Measurements from ENCODE around the gene HSF5. TPM values are rescaled to one million over a fixed set of nuclear protein-coding genes. Genes with fewer than 3 reads are reported as not detected.

HSF5 gene
- polyA plus RNA-seq, 2 of the 4 experiments (the other 2 are of a cell fraction) = not detected

DNA sequence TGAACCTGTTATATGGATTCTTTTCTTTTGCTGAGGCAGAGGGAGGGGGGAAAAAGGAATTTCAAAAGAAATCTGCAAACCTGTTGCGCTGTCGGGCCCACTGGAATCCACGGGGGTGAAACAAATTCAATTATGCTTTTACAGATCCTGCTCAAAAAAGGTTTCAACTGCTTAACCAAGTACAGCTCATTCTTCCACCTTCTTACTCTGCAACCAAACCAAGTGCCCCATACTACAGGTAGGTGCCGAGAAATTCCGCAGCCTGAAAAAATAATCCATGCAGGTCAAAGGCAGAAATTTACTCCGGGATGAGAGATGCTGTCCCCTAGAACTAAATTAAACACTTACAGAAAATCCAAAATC, 71.3 kb downstream of the HSF5 start (continued):
- TF ChIP-seq, protein P1, sequence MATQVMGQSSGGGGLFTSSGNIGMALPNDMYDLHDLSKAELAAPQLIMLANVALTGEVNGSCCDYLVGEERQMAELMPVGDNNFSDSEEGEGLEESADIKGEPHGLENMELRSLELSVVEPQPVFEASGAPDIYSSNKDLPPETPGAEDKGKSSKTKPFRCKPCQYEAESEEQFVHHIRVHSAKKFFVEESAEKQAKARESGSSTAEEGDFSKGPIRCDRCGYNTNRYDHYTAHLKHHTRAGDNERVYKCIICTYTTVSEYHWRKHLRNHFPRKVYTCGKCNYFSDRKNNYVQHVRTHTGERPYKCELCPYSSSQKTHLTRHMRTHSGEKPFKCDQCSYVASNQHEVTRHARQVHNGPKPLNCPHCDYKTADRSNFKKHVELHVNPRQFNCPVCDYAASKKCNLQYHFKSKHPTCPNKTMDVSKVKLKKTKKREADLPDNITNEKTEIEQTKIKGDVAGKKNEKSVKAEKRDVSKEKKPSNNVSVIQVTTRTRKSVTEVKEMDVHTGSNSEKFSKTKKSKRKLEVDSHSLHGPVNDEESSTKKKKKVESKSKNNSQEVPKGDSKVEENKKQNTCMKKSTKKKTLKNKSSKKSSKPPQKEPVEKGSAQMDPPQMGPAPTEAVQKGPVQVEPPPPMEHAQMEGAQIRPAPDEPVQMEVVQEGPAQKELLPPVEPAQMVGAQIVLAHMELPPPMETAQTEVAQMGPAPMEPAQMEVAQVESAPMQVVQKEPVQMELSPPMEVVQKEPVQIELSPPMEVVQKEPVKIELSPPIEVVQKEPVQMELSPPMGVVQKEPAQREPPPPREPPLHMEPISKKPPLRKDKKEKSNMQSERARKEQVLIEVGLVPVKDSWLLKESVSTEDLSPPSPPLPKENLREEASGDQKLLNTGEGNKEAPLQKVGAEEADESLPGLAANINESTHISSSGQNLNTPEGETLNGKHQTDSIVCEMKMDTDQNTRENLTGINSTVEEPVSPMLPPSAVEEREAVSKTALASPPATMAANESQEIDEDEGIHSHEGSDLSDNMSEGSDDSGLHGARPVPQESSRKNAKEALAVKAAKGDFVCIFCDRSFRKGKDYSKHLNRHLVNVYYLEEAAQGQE (IDR thresholded peaks at IDR 0.05) = no peak
- TF ChIP-seq SREBF2 (IDR thresholded peaks at IDR 0.05) = no peak
- no peak for TF ChIP-seq BHLHE40 (IDR thresholded peaks at IDR 0.05; ENCODE audit: low read depth, low read length)
- TF ChIP-seq JUN (IDR thresholded peaks at IDR 0.05) = no peak

- ChIA-PET POLR2A (interaction anchor here (1.5 to 3.8 kb wide), 2 partner anchors 26 to 64 kb away, joined by 4 to 87 read pairs; partner anchors contain the start of gene SUPT4H1), CTCF (interaction anchor here (1.0 to 9.9 kb wide), 16 partner anchors 9 to 128 kb away, joined by 3 to 232 read pairs (median 12); partner anchors contain the start of genes SUPT4H1 and TSPOAP1)
- DNase-seq (ENCODE audit: low read depth in 1 of 2, low spot score in 1 of 2) (no peak), ATAC-seq (no peak), FAIRE-seq (no peak)
- WGBS (ENCODE audit: missing lambda C conversion rate) = 78% methylated on average over 4 of the region's 4 CpGs
- Histone ChIP-seq H3K4me1 (peaks cover 35% of the 10 kb centered on the region; the same call in 2 of the 3 replicates), H3K4me3 (peak overlapping the region; percentile 47), H3K27ac (peak overlapping the region; percentile 76 to 77; a peak in 5 of 6 replicates), H3K9me3 (no peaks in the 10 kb centered on the region), H3K4me2 (peak overlapping the region; percentile 79)
- TF ChIP-seq ZNF302 (CRISPR knock-in tag; IDR thresholded peaks at IDR 0.05) = no peak
- no peak for TF ChIP-seq FOSB (CRISPR knock-in tag; IDR thresholded peaks at IDR 0.05)
- no peak for TF ChIP-seq EP300 (IDR thresholded peaks at IDR 0.05)
- TF ChIP-seq POLR2AphosphoS2 (conservative IDR thresholded peaks at IDR 0.05; ENCODE audit: low read length) = no peak
- no peak for TF ChIP-seq RNF2 (IDR thresholded peaks at IDR 0.05; ENCODE audit: borderline replicate concordance, low read depth)
- no peak for TF ChIP-seq RFX5 (IDR thresholded peaks at IDR 0.05)
- no peak for TF ChIP-seq CHD4 (IDR thresholded peaks at IDR 0.05; ENCODE audit: borderline replicate concordance)
- no peak for TF ChIP-seq RAD21 (conservative IDR thresholded peaks at IDR 0.05 in 1 of 2, IDR thresholded peaks at IDR 0.05 in 1 of 2)
- no peak for TF ChIP-seq RCOR1 (IDR thresholded peaks at IDR 0.05; ENCODE audit: low read depth, low read length)
- TF ChIP-seq CBX2 (IDR thresholded peaks at IDR 0.05; ENCODE audit: borderline replicate concordance, low read depth) = no peak
- TF ChIP-seq FOXS1 (CRISPR knock-in tag; IDR thresholded peaks at IDR 0.05) = no peak
Measured at GRCh38 chr17:58416396-58416795, 71.8 kb downstream of the HSF5 start.

DNA sequence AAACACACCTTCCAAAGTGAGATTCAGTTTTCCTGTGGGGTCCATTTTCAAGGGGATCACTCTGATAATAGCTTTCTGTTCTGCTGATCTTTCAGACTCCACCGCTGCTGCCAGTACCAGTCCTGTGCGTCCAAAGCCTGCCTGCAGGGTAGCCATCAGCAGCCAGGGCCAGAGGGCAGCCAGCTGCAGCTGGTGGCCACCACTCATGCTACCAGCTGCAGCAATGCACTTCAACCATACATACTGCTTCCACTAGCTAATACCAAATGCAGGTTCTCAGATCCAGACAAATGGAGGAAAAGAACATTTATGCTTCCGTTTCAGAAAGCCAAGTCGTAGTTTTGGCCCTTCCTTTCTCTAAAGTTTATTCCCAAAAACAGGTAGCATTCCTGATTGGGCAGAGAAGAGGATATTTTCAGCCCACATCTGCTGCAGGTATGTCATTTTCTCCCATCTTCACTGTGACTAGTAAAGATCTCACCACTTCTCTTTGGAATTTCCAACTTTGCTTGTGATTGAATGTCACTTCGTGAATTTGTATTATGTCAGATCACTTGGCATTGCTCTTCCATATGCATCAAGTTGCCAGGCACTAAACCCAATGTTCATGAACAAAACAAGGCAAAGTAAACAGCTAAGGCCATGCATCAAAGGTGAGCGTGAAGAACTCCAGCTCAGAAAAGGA, 72.7 kb downstream of the HSF5 start:
- FAIRE-seq (peak; percentile 70), ATAC-seq (peak in 1 of 2 experiments; percentile 37; a peak in 3 of 6 replicates), DNase-seq (ENCODE audit: low read depth in 1 of 2, low spot score in 1 of 2) (peak in 1 of 2 experiments; percentile 38)
- Histone ChIP-seq H3K4me2 (peak overlapping the region; percentile 79), H3K27ac (peak overlapping the region; percentile 32 to 51; a peak in 4 of 6 replicates), H3K4me1 (peaks cover 44% of the 10 kb centered on the region; the same call in 2 of the 3 replicates), H3K4me3 (peak overlapping the region; percentile 47; the same call in 1 of the 3 replicates), H3K9me3 (no peaks in the 10 kb centered on the region)
- ChIA-PET CTCF (interaction anchor here (0.6 to 9.9 kb wide), 10 partner anchors 8 to 116 kb away, joined by 3 to 232 read pairs (median 10); partner anchors contain the start of gene TSPOAP1), POLR2A (interaction anchor here (3.8 kb wide), 1 partner anchor 63 kb away, joined by 87 read pairs; the partner anchor contains the start of gene SUPT4H1)
- WGBS (ENCODE audit: missing lambda C conversion rate) = 60% methylated on average over 6 of the region's 6 CpGs
- no peak for TF ChIP-seq GATA3 (IDR thresholded peaks at IDR 0.05; ENCODE audit: borderline replicate concordance)

DNA sequence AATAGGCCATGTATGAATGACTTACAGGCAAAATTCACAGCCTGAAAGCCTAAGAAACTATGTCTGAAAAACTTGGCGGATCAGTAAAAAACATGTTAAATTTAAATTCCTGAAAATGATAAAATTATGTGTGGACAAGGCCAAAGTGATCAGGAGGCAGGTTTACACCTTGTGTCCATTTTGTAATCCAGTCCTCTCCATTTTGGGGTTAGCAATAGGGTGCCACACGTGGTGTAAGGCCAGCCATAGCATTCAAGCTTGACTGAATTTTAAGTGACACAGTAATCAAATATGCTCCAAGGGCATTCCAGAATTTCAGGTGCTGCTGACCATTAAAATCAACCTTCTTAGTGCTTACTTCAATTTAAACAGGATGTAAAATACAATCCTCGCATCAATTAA, 73.6 kb downstream of the HSF5 start:
- peaks cover 46% of the 10 kb centered on the region; the same call in 2 of the 3 replicates for H3K4me1 ChIP-seq
- CTCF ChIA-PET = interaction anchor here (0.8 to 9.9 kb wide), 9 partner anchors 11 to 165 kb away, joined by 3 to 232 read pairs (median 6); partner anchors contain the start of gene TSPOAP1
- DNase-seq (ENCODE audit: low read depth in 1 of 2, low spot score in 1 of 2) = no peak
- ATAC-seq = no peak
- H3K4me2 ChIP-seq = peak overlapping the region; percentile 79
- POLR2A ChIA-PET = interaction anchor here (3.8 kb wide), 1 partner anchor 62 kb away, joined by 87 read pairs; the partner anchor contains the start of gene SUPT4H1
- no peak overlapping the region for H3K27ac ChIP-seq
- H3K9me3 ChIP-seq = no peaks in the 10 kb centered on the region
- 68% methylated on average over 3 of the region's 3 CpGs for WGBS (ENCODE audit: missing lambda C conversion rate)
- FAIRE-seq = no peak
- peak overlapping the region; percentile 9; the same call in 1 of the 3 replicates for H3K4me3 ChIP-seq
- TF ChIP-seq HOXB5 (CRISPR knock-in tag; IDR thresholded peaks at IDR 0.05) (no peak), SMC3 (IDR thresholded peaks at IDR 0.05) (no peak), TP53 (CRISPR knock-in tag; IDR thresholded peaks at IDR 0.05) (no peak), EP300 (IDR thresholded peaks at IDR 0.05) (no peak), RCOR1 (IDR thresholded peaks at IDR 0.05; ENCODE audit: low read depth, low read length) (no peak), PHF8 (IDR thresholded peaks at IDR 0.05; ENCODE audit: borderline replicate concordance, low read depth) (no peak), NPAS2 (CRISPR knock-in tag; IDR thresholded peaks at IDR 0.05; ENCODE audit: borderline replicate concordance) (no peak), HEYL (CRISPR knock-in tag; IDR thresholded peaks at IDR 0.05) (no peak), JUN (IDR thresholded peaks at IDR 0.05) (no peak), CHD4 (IDR thresholded peaks at IDR 0.05; ENCODE audit: borderline replicate concordance) (no peak), CBX2 (IDR thresholded peaks at IDR 0.05; ENCODE audit: borderline replicate concordance, low read depth) (no peak), ATOH8 (CRISPR knock-in tag; IDR thresholded peaks at IDR 0.05; ENCODE audit: low read depth) (no peak), RARB (CRISPR knock-in tag; IDR thresholded peaks at IDR 0.05) (no peak), FOSB (CRISPR knock-in tag; IDR thresholded peaks at IDR 0.05) (no peak), JUNB (IDR thresholded peaks at IDR 0.05) (no peak)
- TF ChIP-seq, protein P2, sequence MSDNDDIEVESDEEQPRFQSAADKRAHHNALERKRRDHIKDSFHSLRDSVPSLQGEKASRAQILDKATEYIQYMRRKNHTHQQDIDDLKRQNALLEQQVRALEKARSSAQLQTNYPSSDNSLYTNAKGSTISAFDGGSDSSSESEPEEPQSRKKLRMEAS (IDR thresholded peaks at IDR 0.05) = no peak

Measured in A549 (cell line).